CD1c-positive myeloid dendritic cell (primary cell): ENCODE results near the gene MACROD2.

Experiments used
- DNase-seq: peaks from one replicate; pipeline ENCODE4 v3.0.0-alpha.2; 2016; ENCODE audit errors: extremely low spot score

Gene MACROD2

DNA sequence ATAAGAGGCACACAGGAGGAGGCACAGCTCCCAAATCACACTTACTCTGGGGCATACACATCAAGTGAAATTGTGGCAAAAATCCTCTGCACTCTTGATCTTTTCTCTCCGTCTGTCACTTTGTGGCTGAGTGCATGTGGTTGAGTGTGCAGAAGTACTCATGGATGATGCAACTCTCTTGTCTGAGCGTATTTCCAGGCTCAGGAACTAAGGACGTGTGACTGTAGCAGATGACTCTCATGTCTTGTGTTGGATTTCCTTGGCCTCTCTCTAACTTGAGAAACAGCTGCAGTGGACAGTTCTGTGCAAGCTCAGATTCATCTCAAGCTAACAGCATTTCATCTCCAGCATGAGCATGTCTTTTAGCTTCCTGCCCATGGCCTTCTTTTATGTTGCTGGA lies 587.5 kb downstream of the MACROD2 start:
- DNase-seq: no peak

DNA sequence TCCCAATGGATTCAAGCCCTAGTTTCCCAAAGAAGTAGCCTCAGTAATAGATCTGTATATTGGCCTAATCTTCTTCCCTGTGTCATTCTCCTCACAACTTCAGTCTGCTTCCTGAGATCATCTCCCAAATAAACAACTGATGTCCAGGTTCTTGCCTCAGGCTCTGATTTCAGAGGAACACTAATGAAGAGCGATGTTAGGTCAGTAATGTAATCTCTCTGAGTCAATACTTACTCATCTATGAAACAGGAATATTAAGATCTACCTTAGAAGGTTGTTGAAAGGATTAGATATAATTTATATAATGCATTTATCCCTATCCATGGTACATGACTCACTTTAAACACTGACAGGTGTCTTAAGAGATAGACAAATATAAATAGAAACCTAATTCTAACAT lies 588.1 kb downstream of the MACROD2 start:
- no peak for DNase-seq

DNA sequence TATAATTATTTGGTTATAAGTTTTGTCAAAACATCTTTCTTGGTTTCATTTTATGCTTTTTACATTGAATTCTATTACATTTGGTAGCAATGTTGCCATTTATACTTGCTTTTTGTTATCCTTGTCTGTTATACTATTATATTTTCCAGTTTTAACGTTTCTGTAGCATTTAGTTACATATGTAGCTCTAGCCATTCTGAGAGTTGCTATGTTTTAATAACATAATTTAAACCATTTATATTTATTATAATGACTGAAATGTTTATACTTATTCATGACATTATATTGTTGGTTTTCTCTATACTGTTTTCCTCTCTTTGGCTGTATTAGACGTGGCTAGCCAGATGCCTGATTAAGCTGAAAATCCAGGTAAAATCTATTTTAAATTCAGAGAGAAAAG lies 594.1 kb downstream of the MACROD2 start:
- no peak for DNase-seq

DNA sequence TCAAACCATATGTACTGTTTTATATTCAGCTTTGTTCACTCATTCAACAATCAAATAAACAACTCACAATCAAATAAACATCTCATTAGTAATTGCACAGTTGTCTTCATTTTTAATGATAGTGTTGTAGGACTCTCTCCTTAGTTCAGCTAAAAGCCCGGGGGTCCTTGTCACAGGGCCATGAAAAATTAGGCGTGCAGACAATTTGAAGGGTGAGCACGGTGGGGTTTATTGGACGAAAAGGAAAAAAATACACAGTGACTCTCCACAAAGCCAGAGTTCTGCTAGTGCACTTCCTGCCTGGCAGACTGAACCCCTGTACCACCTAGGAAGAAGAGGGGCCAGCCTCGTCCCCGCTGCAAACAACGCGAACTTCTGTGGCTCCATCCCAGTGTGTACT lies 599.7 kb downstream of the MACROD2 start:
- no peak for DNase-seq

DNA sequence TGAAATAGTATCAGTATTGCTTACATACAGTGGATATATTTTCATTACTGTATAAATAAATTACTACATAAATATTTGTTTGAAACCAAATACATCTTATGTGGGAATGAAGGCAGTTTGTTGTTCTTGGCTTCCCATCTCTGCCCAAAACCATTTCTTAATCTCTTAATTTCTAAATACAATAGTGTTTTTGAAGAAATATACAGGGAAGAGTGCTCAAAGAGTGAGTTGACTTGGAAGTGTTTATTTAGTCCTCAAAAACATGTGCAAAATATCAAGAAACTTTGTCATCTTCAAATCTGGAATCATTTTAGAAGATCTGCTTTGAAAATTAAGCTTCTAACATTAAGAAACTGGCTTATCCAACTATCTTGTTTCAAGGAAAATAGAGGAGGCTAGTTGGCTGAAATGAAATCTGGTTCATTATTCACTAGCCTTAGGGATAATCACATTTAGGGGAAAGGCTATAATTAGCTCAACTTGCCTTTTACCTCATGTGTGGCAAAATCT lies 601.9 kb downstream of the MACROD2 start:
- no peak for DNase-seq

DNA sequence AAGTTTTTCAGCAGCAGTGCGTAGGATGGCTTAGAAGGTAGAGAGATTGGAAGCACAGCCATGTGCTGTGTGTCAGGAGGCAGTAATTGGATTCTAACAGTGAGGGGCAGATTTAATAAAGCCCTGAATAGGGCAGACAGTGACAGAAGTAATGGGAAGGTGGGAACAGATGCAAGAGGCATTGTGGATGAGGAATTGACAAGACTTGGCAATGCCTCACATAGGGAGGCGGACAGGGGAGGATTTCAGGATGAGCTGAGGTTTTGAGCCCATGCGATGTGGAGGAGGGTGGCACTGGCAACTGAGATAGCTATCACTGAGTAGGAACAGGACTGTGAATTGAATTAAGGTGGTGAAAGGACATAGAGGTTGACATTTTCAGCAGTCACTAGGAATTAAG lies 604.3 kb downstream of the MACROD2 start:
- DNase-seq: no peak

DNA sequence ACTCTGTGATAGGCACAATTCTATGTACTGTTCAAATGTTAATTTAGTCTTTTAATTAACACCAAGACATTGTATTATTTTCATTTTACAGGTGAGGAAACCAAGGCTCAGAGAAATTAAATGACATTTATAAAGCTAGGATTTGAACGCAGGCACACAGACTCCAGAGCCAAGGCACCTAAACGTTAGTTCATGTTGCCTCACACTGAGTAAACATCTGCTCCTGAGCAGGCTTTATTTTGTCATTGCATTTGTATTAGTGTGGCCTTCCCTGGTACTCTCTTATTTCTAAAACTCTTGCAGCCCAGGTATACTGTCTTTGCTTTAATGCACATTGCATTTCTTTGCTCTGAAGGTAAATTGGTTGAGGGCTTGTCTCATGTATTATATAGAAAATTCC lies 605.2 kb downstream of the MACROD2 start:
- no peak for DNase-seq

DNA sequence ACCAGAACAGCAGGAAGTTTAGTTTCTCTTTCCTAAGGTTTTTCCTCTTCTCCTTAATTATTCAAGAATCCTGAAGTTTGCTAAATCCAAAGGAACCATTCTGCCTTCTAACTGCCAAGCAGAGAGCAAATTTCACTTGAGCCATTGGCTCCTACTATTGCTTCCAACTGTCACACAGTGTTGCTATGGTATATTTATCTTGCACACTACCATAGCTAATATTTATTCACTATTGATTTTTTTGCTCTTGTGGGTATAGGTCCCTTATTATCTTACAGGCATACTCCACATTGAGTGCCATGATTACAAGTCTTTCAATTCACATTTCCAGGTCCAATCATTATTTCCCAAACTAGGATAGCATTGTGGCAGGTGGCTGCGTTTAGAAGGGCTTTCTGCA lies 608.8 kb downstream of the MACROD2 start:
- DNase-seq: no peak

DNA sequence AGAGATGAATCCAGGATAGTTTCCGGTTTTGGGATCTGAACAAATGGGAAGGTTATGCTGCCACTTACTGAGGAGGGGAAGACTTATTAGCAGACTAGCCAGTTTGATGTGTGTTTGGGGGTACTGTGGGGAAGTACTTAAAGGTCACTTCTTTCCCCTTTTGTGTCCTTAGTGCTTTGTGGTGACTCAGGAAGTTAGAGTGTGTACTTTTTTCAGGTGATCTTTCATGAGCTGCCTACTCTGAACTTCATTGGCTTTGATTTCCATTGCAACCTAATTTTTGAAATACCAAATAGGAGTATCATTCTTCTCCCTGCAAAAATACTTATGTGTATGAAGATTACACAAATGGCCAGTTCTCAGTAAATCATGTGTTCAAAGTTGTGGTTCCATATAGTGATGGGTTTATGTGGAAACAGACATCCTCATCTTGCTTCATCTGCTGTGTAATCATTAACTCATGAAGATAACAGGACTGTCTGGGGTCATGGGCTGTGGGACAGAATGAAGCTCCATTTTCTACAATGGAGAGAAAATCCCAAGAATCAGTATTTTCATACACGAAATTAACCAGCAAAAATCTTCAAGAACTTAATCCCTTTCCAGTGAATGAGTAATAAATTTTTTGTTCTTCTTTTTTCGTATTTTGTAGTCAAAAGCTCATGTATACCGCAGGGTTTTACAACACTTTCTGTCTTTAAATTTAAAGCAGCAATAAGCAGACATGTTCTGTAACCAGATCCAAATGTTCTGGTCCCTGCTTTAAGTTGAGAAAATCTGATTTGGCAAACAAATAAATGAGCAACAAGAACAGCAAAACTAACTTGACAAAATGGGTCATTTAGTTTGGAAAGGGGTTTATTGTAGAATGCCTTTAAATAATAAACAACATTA lies 614.3 kb downstream of the MACROD2 start:
- DNase-seq: no peak

DNA sequence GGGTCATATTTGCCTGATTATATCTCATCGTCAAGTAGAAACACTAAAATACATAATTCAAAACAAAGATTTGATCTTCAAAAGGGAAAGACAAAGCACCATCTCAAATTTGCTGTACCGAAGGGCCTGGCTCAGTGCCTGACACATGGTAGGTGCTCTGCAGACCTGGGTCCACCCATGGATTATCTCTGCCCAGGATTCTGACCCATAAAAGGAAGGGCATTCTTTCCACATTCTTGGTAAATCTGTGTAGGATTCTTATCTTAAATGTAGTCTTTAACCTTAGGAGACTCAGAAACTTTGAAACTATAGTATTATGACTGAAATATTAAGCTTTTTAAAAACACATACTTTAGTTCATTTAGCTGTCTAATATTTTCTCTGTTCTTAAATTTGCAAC lies 616.2 kb downstream of the MACROD2 start:
- DNase-seq: no peak

DNA sequence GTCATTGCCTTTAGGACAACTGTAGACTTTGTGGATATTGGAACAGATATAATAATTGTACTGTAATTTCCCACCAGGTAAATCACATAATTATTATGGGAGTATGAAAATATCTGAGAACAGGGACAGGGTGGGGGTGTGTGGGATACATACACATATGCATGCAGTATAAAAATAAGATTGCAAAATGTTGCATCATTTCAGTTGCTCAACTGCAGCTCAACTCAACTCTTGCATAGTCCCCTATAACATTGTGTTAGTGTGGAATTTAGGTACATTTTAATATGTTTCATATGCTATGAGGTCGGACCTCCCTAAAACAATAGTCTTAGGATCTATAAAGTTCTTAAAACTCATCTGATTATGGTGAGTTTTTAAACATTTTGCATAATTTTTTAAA lies 617.1 kb downstream of the MACROD2 start:
- no peak for DNase-seq

DNA sequence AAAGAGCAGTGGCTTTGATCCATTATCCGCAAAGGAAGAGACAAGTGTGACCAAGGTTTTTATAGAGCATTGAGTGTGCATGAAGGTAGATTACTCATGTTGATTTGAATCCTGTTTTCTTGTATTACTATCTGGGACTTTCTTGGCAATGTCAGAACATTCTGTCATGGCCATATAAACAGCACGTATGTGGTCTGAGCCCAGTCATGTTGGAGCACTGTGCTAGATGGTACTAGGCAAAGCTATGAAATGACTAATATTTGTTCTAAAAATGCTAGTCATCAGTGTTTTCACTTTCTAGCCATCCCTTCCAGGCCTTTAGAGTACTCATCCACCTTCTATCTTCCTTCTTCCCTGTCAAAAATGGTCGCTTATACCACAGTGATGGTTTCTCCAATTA lies 620.7 kb downstream of the MACROD2 start:
- no peak for DNase-seq

DNA sequence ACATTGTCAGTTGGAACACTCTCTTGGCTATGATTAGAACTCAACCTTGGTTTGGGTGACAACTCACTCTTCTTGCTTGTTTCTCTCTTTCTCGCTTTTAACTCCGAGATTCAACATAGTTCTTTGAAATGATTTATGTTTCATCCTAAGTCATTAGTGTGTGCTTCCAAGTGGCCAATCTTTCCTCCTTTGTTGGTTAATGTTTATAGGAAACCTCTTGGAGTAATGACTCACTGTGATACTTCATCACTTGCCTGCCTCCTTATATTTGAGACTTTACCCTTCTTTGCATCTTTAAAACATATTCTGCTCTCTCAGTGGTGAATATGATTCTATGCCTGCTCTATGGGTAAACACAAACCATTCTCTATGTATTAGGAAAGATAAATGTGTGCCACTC lies 621.8 kb downstream of the MACROD2 start:
- DNase-seq: no peak

DNA sequence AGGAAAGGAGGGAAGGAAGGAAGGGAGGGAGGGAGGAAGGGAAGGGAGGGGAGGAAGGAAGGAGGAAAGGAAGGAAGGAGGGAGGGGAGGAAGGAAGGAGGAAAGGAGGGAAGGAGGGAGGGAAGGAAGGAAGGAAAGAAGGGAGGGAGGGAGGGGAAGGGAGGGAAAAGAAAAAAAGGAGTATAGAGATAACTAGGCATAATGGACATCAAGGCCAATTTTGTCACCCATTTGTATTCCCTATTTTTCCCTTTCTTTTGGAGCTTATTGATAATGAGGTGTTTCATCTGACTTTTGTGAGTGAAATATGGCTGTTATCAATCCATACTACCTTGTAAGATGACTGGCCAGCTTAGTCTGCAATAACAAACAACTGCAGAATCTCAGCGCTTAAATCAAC lies 624.1 kb downstream of the MACROD2 start:
- DNase-seq: no peak

DNA sequence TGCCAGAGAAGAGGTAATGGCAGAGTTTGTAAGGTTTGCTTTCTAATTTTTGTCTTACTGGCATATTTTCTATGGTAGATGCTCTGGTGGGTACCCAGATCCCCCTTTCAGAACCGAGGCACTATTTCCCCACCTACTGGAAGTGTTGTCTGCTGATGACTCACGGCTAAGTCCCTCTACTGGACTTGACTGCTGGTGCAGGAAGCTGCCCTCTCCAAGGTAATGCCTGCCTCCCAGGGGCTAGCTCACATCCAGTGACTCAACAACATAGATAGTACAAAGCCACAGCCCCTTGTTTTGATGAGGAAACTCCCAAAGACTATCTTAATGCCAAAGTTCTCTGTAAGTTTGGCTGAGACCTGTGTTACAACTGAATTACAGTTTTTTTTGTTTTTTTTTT lies 627.5 kb downstream of the MACROD2 start:
- no peak for DNase-seq

DNA sequence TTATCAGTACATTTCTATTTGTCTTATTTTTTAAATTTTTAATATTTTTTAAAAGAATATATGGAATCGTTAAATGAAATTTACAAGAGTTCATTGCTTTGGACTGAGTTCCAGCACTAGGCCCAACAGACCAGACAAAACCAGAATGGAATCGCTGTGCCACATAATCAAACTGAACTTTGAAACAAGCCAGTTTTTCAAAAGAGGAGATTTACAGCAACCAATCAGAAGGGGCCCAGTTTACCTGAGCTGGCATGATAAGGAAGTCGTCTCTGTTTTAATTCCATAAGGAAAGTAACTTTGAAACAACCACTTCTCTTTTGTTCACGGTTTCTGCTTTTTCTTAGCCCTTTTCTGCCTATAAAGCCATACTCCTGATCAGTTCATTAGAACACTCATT lies 635.7 kb downstream of the MACROD2 start:
- DNase-seq: no peak

DNA sequence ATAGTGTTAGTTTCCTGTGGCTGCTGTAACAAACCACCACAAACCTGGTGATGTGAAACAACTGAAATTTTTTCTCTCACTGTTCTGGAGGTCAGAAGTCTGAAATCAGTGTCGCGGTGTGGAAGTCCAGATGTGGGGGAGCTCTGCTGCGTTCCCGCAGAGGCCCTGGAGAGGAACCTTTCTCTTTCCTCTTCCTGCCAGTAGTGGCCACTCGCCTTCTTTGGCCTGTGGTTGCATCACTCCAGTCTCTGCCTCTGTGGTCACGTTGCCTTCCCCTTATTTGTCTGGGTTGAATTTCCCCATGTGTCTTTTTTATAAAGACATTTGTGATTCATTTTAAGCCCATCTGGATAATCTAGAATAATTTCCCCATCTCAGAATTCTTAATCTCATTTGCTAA lies 637.6 kb downstream of the MACROD2 start:
- no peak for DNase-seq

DNA sequence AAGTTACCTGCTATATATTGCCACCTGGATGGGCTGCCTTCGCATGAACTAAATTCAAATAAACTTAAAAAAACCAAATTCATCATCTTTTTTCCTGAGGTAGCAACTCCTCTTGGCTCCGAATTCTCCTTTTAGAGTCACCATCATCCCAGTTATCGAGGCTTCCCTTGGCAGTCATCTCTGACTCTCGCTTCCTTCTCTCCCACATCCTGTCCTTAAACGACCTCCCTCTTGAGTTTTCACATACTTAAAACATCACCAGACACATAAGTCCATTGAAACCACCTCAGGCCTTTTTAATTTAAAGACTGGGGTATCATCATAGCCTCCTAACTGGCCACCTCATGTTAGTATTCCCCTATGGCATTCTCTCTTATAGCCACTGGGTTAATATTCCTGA lies 638.2 kb downstream of the MACROD2 start:
- no peak for DNase-seq

DNA sequence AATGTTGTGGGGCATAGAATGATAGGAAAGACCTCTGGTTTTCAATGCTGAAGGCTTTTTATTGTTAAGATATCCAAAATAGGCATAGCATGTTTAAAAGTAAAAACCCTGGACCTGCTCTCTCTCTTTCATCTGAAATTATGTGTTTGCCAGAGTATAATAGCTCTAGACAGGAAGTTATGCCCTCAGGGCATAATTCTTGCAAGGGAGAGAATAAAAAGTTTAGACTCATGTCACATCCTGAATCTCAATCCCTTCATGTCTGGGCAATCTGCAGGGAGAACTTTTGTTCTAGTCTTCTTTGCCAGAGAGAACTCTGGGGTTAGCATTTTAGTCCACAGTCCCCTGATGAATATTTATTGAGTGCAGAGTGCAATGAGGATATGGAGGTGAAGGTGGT lies 639.3 kb downstream of the MACROD2 start:
- no peak for DNase-seq

DNA sequence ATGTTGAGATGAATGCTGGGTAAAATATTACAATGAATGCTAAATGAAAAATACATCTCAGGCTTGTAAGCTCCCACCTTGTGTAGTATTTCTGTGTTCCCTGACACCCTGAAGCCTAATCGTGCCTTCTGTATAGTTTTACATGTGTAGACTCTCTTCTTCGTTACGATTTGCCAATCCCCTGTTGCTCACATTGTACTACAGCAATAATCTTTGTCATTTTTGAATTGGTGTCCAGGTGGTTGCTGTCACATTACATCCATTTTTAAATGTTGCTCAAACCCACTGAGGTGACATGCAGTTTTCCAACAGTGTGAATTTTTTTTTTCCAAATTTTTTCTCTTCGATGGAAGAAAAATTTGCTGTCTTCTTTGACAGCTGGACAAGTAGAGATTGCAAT lies 642.1 kb downstream of the MACROD2 start:
- DNase-seq: no peak

DNA sequence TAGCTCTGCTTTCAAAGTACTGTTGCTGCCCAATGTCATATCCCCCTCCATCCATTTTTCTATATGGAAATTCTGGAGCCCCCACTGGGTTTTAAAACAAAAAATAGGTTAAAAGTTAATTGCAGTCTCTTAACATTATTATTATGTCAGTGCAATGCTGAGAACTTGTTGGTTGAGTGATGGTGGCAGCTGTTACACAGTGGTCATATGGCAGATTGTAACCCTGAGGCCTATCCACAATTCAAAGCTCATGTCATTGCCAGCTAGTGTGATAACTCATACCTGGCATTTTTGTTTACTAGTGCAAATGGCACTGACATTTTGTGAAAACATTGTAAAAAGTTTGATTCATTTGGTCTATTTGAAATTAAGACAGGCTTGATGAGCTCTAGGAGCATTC lies 647.8 kb downstream of the MACROD2 start:
- no peak for DNase-seq

DNA sequence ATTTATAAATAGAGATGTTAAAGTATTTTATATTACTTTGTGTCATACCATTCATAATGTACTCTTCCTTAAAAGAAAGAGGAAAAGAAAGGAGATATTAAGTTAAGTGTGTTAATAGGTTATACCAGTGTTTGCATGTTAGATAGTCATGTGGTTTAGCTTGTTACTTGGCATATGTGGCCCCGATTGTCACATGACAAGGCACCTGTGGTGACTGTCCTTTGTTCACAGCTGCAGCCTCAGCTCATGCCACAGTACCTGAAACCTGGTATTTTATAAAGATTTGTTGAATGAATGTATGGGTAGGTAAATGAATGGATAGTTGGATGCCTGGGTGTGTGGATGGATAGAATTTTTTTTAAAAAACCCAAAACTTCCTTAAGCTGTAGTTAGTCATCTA lies 648.2 kb downstream of the MACROD2 start:
- DNase-seq: no peak

DNA sequence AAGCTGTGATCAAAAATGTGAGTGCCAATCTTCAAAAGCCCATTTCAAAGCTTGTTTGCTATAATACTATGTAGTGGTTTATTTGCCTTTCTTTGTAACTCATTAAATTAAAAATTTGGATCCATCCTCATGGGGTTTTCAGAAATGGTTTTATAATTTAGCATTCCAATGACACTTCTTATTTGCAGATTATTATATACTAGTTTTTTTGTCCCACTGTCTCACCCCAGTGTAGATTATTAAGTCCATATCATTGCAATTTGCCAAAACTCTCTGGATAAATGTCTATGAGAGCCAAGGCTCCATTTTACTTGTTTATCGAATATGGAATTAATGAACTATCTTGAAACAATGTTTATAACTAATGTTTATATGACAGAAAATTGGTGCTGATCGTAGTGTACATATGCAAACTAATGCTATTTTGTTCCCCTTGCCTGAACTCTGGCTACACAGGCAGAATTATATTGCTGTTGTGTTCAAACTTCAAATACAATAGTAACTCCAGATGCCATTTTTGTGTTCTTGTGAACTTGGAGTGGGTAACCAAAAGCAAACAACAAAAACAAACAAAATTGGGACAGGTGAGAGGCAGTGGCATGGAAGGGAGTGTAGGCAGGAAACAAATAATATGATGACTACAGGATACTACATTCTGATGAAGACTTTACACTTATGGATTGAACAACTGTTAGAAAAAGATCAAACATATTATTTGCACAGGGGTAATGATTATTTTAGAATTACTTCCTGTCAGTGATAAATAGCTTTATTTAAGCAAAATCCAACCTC lies 649.2 kb downstream of the MACROD2 start:
- no peak for DNase-seq
